NCI-H187 treated with DMSO at 0.1 percent for 48 hours (cell line): ENCODE data around the gene TMPRSS4.
"Not testable (repeated sequence)": the region's sequence is repeated elsewhere in the genome, so short reads cannot be mapped to it uniquely, and the experiment has no call there.

ENCODE experiments used
- DNase-seq: peaks from one replicate; lab custom pipeline; 2025; lab: John Stamatoyannopoulos, UW

The TMPRSS4 gene

GRCh38 chr11:118056806-118057205 lies 20.1 kb upstream of the TMPRSS4 start:
- DNase-seq, result no peak

- DNase-seq, result no peak
Measured at GRCh38 chr11:118057251-118058145, 19.4 kb upstream of the TMPRSS4 start.

GRCh38 chr11:118058311-118059245 lies 18.3 kb upstream of the TMPRSS4 start:
- no peak for DNase-seq

- no peak for DNase-seq
Measured at GRCh38 chr11:118059246-118059940, 17.5 kb upstream of the TMPRSS4 start.

GRCh38 chr11:118060081-118060661 lies 16.7 kb upstream of the TMPRSS4 start:
- DNase-seq, result no peak

- no peak for DNase-seq
Measured at GRCh38 chr11:118060869-118061268, 16.0 kb upstream of the TMPRSS4 start.

GRCh38 chr11:118061586-118062125 lies 15.2 kb upstream of the TMPRSS4 start:
- no peak for DNase-seq

GRCh38 chr11:118062181-118062580 lies 14.7 kb upstream of the TMPRSS4 start:
- not testable (repeated sequence) for DNase-seq

- DNase-seq, result not testable (repeated sequence)
Measured at GRCh38 chr11:118062631-118063030, 14.2 kb upstream of the TMPRSS4 start.

- no peak for DNase-seq
Measured at GRCh38 chr11:118064956-118065355, 11.9 kb upstream of the TMPRSS4 start.

GRCh38 chr11:118065384-118065783 lies 11.5 kb upstream of the TMPRSS4 start:
- no peak for DNase-seq

- DNase-seq, result no peak
Measured at GRCh38 chr11:118067006-118067405, 9.9 kb upstream of the TMPRSS4 start.

GRCh38 chr11:118068206-118068944 lies 8.5 kb upstream of the TMPRSS4 start:
- no peak for DNase-seq

GRCh38 chr11:118068945-118069612 lies 7.8 kb upstream of the TMPRSS4 start:
- DNase-seq, result no peak

- DNase-seq, result no peak
Measured at GRCh38 chr11:118071416-118072030, 5.4 kb upstream of the TMPRSS4 start.

GRCh38 chr11:118073554-118073953 lies 3.3 kb upstream of the TMPRSS4 start:
- no peak for DNase-seq

GRCh38 chr11:118074091-118074685 lies 2.7 kb upstream of the TMPRSS4 start:
- DNase-seq, result no peak

GRCh38 chr11:118074785-118075184 lies 2.1 kb upstream of the TMPRSS4 start:
- DNase-seq, result no peak

GRCh38 chr11:118078911-118079411 lies 2.1 kb downstream of the TMPRSS4 start:
- DNase-seq, result no peak
